Neutrophil (primary cell): ENCODE data around the gene PRKN.

Experiments
- H3K27ac ChIP-seq: fragments of 200-600 bp; sonication (generic); 2 replicates; pipeline ENCODE4 v1.5.1; 2016; ENCODE audit warnings: mild to moderate bottlenecking, moderate library complexity
- H3K27me3 ChIP-seq: fragments of 200-600 bp; sonication (generic); 2 replicates; pipeline ENCODE4 v1.6.0; 2016; ENCODE audit warnings: mild to moderate bottlenecking
- H3K36me3 ChIP-seq: fragments of 200-600 bp; sonication (generic); 2 replicates; pipeline ENCODE4 v1.5.1; 2017
- H3K4me1 ChIP-seq, 2 experiments: fragments of 200-600 bp in 1 of 2; sonication (generic) in 1 of 2; 1 replicate in 1 of 2; 2 replicates in 1 of 2; pipeline versions ENCODE4 v1.5.1 to v1.6.1; 2013 to 2016; ENCODE audit warnings: low read depth in 1 of 2, low read length in 1 of 2, mild to moderate bottlenecking in 1 of 2, moderate library complexity in 1 of 2; ENCODE audit not compliant: control insufficient read depth in 1 of 2, insufficient read depth in 1 of 2
- H3K4me3 ChIP-seq, 2 experiments: fragments of 200-600 bp in 1 of 2; sonication (generic) in 1 of 2; 1 replicate in 1 of 2; 2 replicates in 1 of 2; pipeline ENCODE4 v1.5.1; 2013 to 2016; ENCODE audit warnings: low read depth in 1 of 2, low read length in 1 of 2, mild to moderate bottlenecking in 1 of 2, moderate library complexity in 1 of 2
- H3K9me3 ChIP-seq: fragments of 200-600 bp; sonication (generic); 2 replicates; pipeline ENCODE4 v1.5.1; 2016
- CTCF ChIP-seq: fragments of 200-600 bp; sonication (generic); IDR thresholded peaks from 2 replicates; pipeline ENCODE4 v1.5.1; 2016; ENCODE audit warnings: antibody characterized with exemption

The PRKN gene

DNA sequence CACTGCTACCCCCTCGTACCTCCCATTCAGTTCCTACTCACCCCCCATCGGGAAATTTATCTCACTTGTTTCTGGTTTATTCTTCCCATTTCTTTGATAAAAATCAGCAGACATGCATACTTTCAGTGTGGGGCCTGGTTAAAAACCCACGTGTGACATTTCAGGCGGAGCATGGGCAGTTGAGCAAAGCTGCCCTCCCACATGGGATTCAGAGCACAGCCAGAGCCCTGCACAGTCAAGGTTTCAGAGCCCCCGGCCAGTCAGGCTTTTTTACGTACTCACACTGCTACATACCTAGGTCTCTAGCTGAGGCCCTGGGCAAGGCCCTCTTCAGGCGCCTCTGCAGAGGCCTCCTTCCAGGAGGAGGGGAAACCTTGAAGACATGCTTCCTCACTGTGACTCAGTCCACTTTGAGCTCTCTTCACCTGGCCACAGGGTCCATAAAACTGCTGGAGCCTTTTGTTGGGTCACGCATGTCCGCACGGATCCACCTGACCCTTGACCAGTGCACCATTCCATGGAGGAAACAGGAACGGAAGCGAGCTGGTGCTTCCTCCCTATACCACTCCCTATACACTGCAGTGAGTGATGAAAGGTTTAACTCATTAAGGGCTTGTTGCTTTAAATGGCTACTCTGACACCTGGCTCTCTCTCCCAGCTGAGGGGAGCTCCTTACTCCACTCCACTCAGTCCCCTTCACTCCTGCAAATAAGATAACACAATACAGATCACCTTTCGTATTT is 713.3 kb downstream of the PRKN start:
- Histone ChIP-seq H3K27me3 (no peaks in the 10 kb centered on the region), H3K4me1 (no peaks in the 10 kb centered on the region), H3K4me3 (no peak overlapping the region), H3K36me3 (no peaks in the 10 kb centered on the region), H3K9me3 (no peaks in the 10 kb centered on the region), H3K27ac (no peak overlapping the region)
- no peak for TF ChIP-seq CTCF

DNA sequence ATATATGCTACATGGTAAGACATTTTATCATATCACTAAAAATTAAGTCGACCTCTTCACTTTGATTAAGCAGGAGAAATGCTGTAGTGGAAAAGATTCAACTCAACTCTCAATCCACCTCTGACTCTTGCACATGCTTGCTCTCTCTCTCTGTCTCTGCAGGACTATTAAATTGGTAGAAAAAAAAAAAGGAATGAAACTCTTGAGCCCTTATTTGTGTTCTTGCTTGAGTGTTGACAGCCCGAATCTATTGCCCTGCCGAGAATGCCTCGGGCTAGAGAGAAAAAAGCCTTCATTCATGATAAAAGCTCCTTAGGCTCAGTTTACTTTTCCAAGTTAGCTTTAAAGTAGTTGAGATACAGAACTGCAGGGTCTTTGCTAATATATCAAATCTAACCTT is 722.2 kb downstream of the PRKN start:
- H3K4me3 ChIP-seq = no peak overlapping the region
- no peaks in the 10 kb centered on the region for H3K9me3 ChIP-seq
- no peak for TF ChIP-seq CTCF
- H3K27ac ChIP-seq = no peak overlapping the region
- H3K36me3 ChIP-seq = no peaks in the 10 kb centered on the region
- no peaks in the 10 kb centered on the region for H3K27me3 ChIP-seq
- H3K4me1 ChIP-seq = no peaks in the 10 kb centered on the region

GRCh38 chr6:161996783-161997182 is 730.8 kb downstream of the PRKN start:
- H3K27me3 ChIP-seq = no peaks in the 10 kb centered on the region
- no peak overlapping the region for H3K27ac ChIP-seq
- no peaks in the 10 kb centered on the region for H3K9me3 ChIP-seq
- no peak overlapping the region for H3K4me3 ChIP-seq
- no peaks in the 10 kb centered on the region for H3K36me3 ChIP-seq
- no peak for TF ChIP-seq CTCF
- no peaks in the 10 kb centered on the region for H3K4me1 ChIP-seq

GRCh38 chr6:161985876-161986423 is 741.6 kb downstream of the PRKN start:
- no peaks in the 10 kb centered on the region for H3K9me3 ChIP-seq
- no peak for TF ChIP-seq CTCF
- H3K36me3 ChIP-seq = no peaks in the 10 kb centered on the region
- no peak overlapping the region for H3K4me3 ChIP-seq
- H3K4me1 ChIP-seq = no peaks in the 10 kb centered on the region
- H3K27me3 ChIP-seq = no peaks in the 10 kb centered on the region
- H3K27ac ChIP-seq = no peak overlapping the region

DNA sequence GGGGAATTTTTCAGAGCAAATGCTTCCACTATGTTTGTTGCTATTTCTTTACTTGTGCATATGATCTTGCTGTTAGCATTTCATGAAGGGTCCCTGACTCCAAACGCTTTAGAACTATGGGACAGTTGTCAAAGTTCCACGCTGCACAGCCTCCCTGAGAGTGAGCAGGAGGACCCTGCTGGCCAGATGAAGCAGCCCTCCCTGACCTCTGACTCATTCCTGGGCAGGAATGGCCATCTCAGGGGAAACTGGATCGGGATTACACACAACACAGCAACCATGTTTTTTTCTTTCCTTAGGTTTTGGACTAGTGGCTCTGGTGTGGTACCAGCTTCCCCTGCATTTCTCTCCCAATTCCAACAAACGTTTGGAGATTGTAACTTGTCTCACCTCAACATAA is 742.9 kb downstream of the PRKN start:
- Histone ChIP-seq H3K36me3 (no peaks in the 10 kb centered on the region), H3K4me1 (no peaks in the 10 kb centered on the region), H3K4me3 (no peak overlapping the region), H3K27me3 (no peaks in the 10 kb centered on the region), H3K9me3 (no peaks in the 10 kb centered on the region), H3K27ac (no peak overlapping the region)
- no peak for TF ChIP-seq CTCF
